ENCODE measurements around the gene TPSB2.

The TPSB2 gene

GRCh38 chr16:1258225-1258600 lies 28.2 kb upstream of the TPSB2 start (continued):
- TF ChIP-seq ZNF837 (tag by site-specific recombination; IDR thresholded peaks at IDR 0.05) (no peak), PATZ1 (tag by site-specific recombination; IDR thresholded peaks at IDR 0.05) (no peak; the same call in 1 of the 2 replicates), PRDM2 (tag by site-specific recombination; IDR thresholded peaks at IDR 0.05; ENCODE audit: borderline replicate concordance) (no peak), ZNF416 (tag by site-specific recombination; IDR thresholded peaks at IDR 0.05) (no peak)

GRCh38 chr16:1257561-1258224 lies 27.7 kb upstream of the TPSB2 start:
- Histone ChIP-seq H3K9me3 (ENCODE audit: control insufficient read depth, insufficient read depth, low read depth, low read length) (no peaks in the 10 kb centered on the region), H3K36me3 (ENCODE audit: control insufficient read depth in 2 of 2, insufficient read depth in 1 of 2, low read length in 2 of 2) (no peaks in the 10 kb centered on the region), H3K4me1 (ENCODE audit: control insufficient read depth, insufficient read depth, low read length) (no peaks in the 10 kb centered on the region), H3K27ac (ENCODE audit: extremely low read depth, low read depth, low read length) (no peak overlapping the region), H3K4me3 (ENCODE audit: low read depth, low read length) (no peak overlapping the region)
- POLR2A ChIA-PET = no interaction called here
- TF ChIP-seq HOXA7 (CRISPR knock-in tag; IDR thresholded peaks at IDR 0.05; ENCODE audit: borderline replicate concordance) (no peak), SP3 (tag by site-specific recombination; IDR thresholded peaks at IDR 0.05) (no peak), SP2 (tag by site-specific recombination; IDR thresholded peaks at IDR 0.05) (0 out of 2 replicates have a peak, but pooled peaks have one; percentile 13), ZEB2 (tag by site-specific recombination; IDR thresholded peaks at IDR 0.05) (no peak), ZNF600 (tag by site-specific recombination; IDR thresholded peaks at IDR 0.05) (peak; percentile 52; the same call in 1 of the 2 replicates), ZFHX2 (tag by site-specific recombination; conservative IDR thresholded peaks at IDR 0.05) (no peak), ZFP3 (tag by site-specific recombination; IDR thresholded peaks at IDR 0.05; ENCODE audit: low read depth) (no peak), KLF9 (tag by site-specific recombination; IDR thresholded peaks at IDR 0.05; ENCODE audit: low read depth) (no peak), GLI4 (tag by site-specific recombination; IDR thresholded peaks at IDR 0.05) (no peak), ZNF24 (tag by site-specific recombination; IDR thresholded peaks at IDR 0.05) (no peak), ZNF292 (tag by site-specific recombination; IDR thresholded peaks at IDR 0.05; ENCODE audit: borderline replicate concordance, low read depth) (no peak), ZBTB1 (tag by site-specific recombination; IDR thresholded peaks at IDR 0.05) (no peak), ZFP41 (tag by site-specific recombination; IDR thresholded peaks at IDR 0.05; ENCODE audit: borderline replicate concordance) (no peak), ZBTB10 (tag by site-specific recombination; IDR thresholded peaks at IDR 0.05) (no peak), KLF8 (tag by site-specific recombination; IDR thresholded peaks at IDR 0.05) (no peak)
- CTCF ChIA-PET = no interaction called here
